Omental fat pad (tissue), 4 donors: ENCODE data around the gene SYNDIG1. TPM values are rescaled to one million over a fixed set of nuclear protein-coding genes. Genes with fewer than 3 reads are reported as not detected.

Source experiments
- ATAC-seq: fragments of 150-250 bp; one replicate; pipeline ENCODE4 v1.9.1; 2016; ENCODE audit warnings: mild to moderate bottlenecking, moderate library complexity; ENCODE audit not compliant: low FRiP score
- DNase-seq: peaks from one replicate; pipeline ENCODE4 v3.0.0-alpha.2; 2019; ENCODE audit warnings: low spot score
- CTCF ChIP-seq, 3 donors: fragments of 450-650 bp; IDR thresholded peaks; one replicate each; pipeline ENCODE4 v1.5.1; 2016 to 2017; ENCODE audit warnings: antibody characterized with exemption in 3 of 3, mild to moderate bottlenecking in 3 of 3, moderate library complexity in 2 of 3
- total RNA-seq, 4 donors: library from RNA; depleted of rRNA; stranded (reverse); fragments of >200 nt; gene quantifications; one replicate each; pipeline ENCODE4 v1.1.0, GENCODE V29; 2016

SYNDIG1 gene
- total RNA-seq, 4 donors from 2014 or later = 0.19 to 0.24 TPM; not detected in 2

GRCh38 chr20:24662752-24663365, 193.4 kb downstream of the SYNDIG1 start:
- no peak for DNase-seq
- no peak for TF ChIP-seq CTCF (IDR thresholded peaks at IDR 0.05)
- no peak for ATAC-seq

GRCh38 chr20:24663496-24663895, 194.1 kb downstream of the SYNDIG1 start:
- ATAC-seq = no peak
- DNase-seq = no peak
- TF ChIP-seq CTCF (IDR thresholded peaks at IDR 0.05) = no peak

GRCh38 chr20:24664266-24664986, 195.0 kb downstream of the SYNDIG1 start:
- DNase-seq (no peak), ATAC-seq (no peak)
- TF ChIP-seq CTCF (IDR thresholded peaks at IDR 0.05) = no peak

GRCh38 chr20:24665196-24665595, 195.8 kb downstream of the SYNDIG1 start:
- ATAC-seq (no peak), DNase-seq (no peak)
- no peak for TF ChIP-seq CTCF (IDR thresholded peaks at IDR 0.05)

- no peak for TF ChIP-seq CTCF (IDR thresholded peaks at IDR 0.05)
- DNase-seq = no peak
- ATAC-seq = no peak
These were observed 196.3 kb downstream of the SYNDIG1 start for GRCh38 chr20:24665741-24666191.

- ATAC-seq (no peak), DNase-seq (no peak)
- TF ChIP-seq CTCF (IDR thresholded peaks at IDR 0.05) = no peak
These were observed 198.4 kb downstream of the SYNDIG1 start for GRCh38 chr20:24667689-24668383.
